ENCODE results near the gene DLG2. TPM values are rescaled to one million over a fixed set of nuclear protein-coding genes. Genes with fewer than 3 reads are reported as not detected.

Gene DLG2
- total RNA-seq, 4 donors from 2014 or later = 11.0 to 34.2 (median 19.8) TPM

GRCh38 chr11:85602526-85603213 is 24.5 kb downstream of the DLG2 start:
- whole genome bisulfite sequencing, 2 donors (ENCODE audit: low coverage in 1 of 2) = 100% methylated on average over 2 of the region's 2 CpGs
- H3K4me3 ChIP-seq = no peak overlapping the region
- TF ChIP-seq POLR2AphosphoS5 (IDR thresholded peaks at IDR 0.05) (no peak), POLR2A (IDR thresholded peaks at IDR 0.05) (no peak), CTCF (IDR thresholded peaks at IDR 0.05) (no peak), EP300 (IDR thresholded peaks at IDR 0.05) (no peak)

GRCh38 chr11:85599083-85599482 is 28.1 kb downstream of the DLG2 start:
- no peaks in the 10 kb centered on the region for H3K36me3 ChIP-seq
- WGBS, 2 donors (ENCODE audit: low coverage in 1 of 2) = 59 to 62% methylated on average over 4 to 5 of the region's 5 CpGs
- no peak overlapping the region for H3K4me3 ChIP-seq
- ATAC-seq = no peak
- no peaks in the 10 kb centered on the region for H3K27me3 ChIP-seq
- no peaks in the 10 kb centered on the region for H3K4me1 ChIP-seq
- H3K9me3 ChIP-seq = no peaks in the 10 kb centered on the region
- H3K27ac ChIP-seq = no peak overlapping the region
- TF ChIP-seq POLR2A (IDR thresholded peaks at IDR 0.05) (no peak), EP300 (IDR thresholded peaks at IDR 0.05) (no peak), POLR2AphosphoS5 (IDR thresholded peaks at IDR 0.05) (no peak), CTCF (IDR thresholded peaks at IDR 0.05) (no peak)

More at GRCh38 chr11:85602526-85603213, 24.5 kb downstream of the DLG2 start:
- ATAC-seq = no peak
- Histone ChIP-seq H3K27me3 (no peaks in the 10 kb centered on the region), H3K9me3 (no peaks in the 10 kb centered on the region), H3K36me3 (no peaks in the 10 kb centered on the region), H3K27ac (no peak overlapping the region), H3K4me1 (no peaks in the 10 kb centered on the region)

GRCh38 chr11:85596886-85597285 is 30.3 kb downstream of the DLG2 start:
- Histone ChIP-seq H3K4me1 (no peaks in the 10 kb centered on the region), H3K9me3 (no peaks in the 10 kb centered on the region), H3K27ac (no peak overlapping the region), H3K4me3 (no peak overlapping the region), H3K36me3 (no peaks in the 10 kb centered on the region), H3K27me3 (no peaks in the 10 kb centered on the region)
- 51 to 71% methylated on average over 2 of the region's 2 CpGs for WGBS, 2 donors (ENCODE audit: low coverage in 1 of 2)
- no peak for ATAC-seq
- TF ChIP-seq EP300 (IDR thresholded peaks at IDR 0.05) (no peak), POLR2AphosphoS5 (IDR thresholded peaks at IDR 0.05) (no peak), POLR2A (IDR thresholded peaks at IDR 0.05) (no peak), CTCF (IDR thresholded peaks at IDR 0.05) (no peak)

- H3K27me3 ChIP-seq = no peaks in the 10 kb centered on the region
- no peak overlapping the region for H3K27ac ChIP-seq
- ATAC-seq = peak; percentile 51
- no peak overlapping the region for H3K4me3 ChIP-seq
- no peaks in the 10 kb centered on the region for H3K9me3 ChIP-seq
- TF ChIP-seq CTCF (IDR thresholded peaks at IDR 0.05) (peak; percentile 30 to 64 (median 55)), EP300 (IDR thresholded peaks at IDR 0.05) (no peak)
- H3K36me3 ChIP-seq = no peaks in the 10 kb centered on the region
- H3K4me1 ChIP-seq = no peaks in the 10 kb centered on the region
Observed at GRCh38 chr11:85595285-85595884, 31.8 kb downstream of the DLG2 start.

GRCh38 chr11:85590848-85591483 is 36.2 kb downstream of the DLG2 start:
- ATAC-seq = no peak
- Histone ChIP-seq H3K27me3 (no peaks in the 10 kb centered on the region), H3K4me1 (no peaks in the 10 kb centered on the region), H3K4me3 (no peak overlapping the region), H3K36me3 (no peaks in the 10 kb centered on the region), H3K27ac (no peak overlapping the region), H3K9me3 (no peaks in the 10 kb centered on the region)
- WGBS, 2 donors (ENCODE audit: low coverage in 1 of 2) = 70 to 86% methylated on average over 1 to 4 of the region's 4 CpGs
- TF ChIP-seq EP300 (IDR thresholded peaks at IDR 0.05) (no peak), POLR2A (IDR thresholded peaks at IDR 0.05) (no peak), POLR2AphosphoS5 (IDR thresholded peaks at IDR 0.05) (no peak), CTCF (IDR thresholded peaks at IDR 0.05) (no peak)
